K562 (cell line): ENCODE measurements around the gene MOB3B. TPM values are rescaled to one million over a fixed set of nuclear protein-coding genes. Genes with fewer than 3 reads are reported as not detected.

ENCODE experiments used
- ATAC-seq: fragments of 200-7000 bp; cut with Tn5 transposase; 3 replicates; pipeline ENCODE4 v1.9.1; 2020; ENCODE audit warnings: moderate library complexity
- BruUV-seq: library from RNA; stranded (reverse); fragments of 400-500 nt; replicated peaks from 2 replicates; lab custom pipeline; 2021; lab: Mats Ljungman, UMichigan
- CTCF ChIA-PET: fragments of 300-600 bp; formaldehyde crosslinking; extraction: SDS; loops from one replicate; lab custom pipeline; 2021; ENCODE audit warnings: low intra/inter-chr PET ratio; lab: Yijun Ruan, JAX
- POLR2A ChIA-PET: fragments of 300-600, 350-650 bp; sonication (Branson Sonifier 250); formaldehyde crosslinking; extraction: SDS; loops from one replicate; lab custom pipeline; 2021; ENCODE audit warnings: antibody characterized with exemption, inconsistent platforms; lab: Yijun Ruan, JAX
- DNase-seq, 4 experiments: peaks; one replicate each; pipeline versions ENCODE4 v3.0.0 to v3.0.0-alpha.2; 2011 to 2018; ENCODE audit warnings: low spot score in 3 of 4, mixed read lengths in 3 of 4; ENCODE audit errors: extremely low read depth in 1 of 4
- FAIRE-seq: peaks from 2 replicates; lab custom pipeline; 2011; peaks lifted over from hg19 to GRCh38; lab: Jason Lieb, UNC
- H2AFZ ChIP-seq: 2 replicates; pipeline ENCODE4 v1.6.0; 2011; ENCODE audit warnings: low read depth, low read length, control low read depth, inconsistent platforms
- H3K27ac ChIP-seq: fragments of 200-600 bp; 3 replicates; pipeline ENCODE4 v1.8.0; 2011; ENCODE audit warnings: low read depth, mild to moderate bottlenecking, control low read depth, inconsistent platforms, low read length, moderate library complexity, mixed read lengths; ENCODE audit errors: extremely low read depth
- H3K27me3 ChIP-seq, 2 experiments: fragments of 300-600 bp in 1 of 2; 2 replicates in 1 of 2; 3 replicates in 1 of 2; pipeline versions ENCODE4 v1.6.0 to v1.8.0; 2011; ENCODE audit warnings: inconsistent platforms in 2 of 2, low read length in 2 of 2, mild to moderate bottlenecking in 1 of 2, mixed read lengths in 1 of 2, moderate library complexity in 1 of 2; ENCODE audit not compliant: control insufficient read depth in 2 of 2, insufficient read depth in 2 of 2
- H3K36me3 ChIP-seq: fragments of 300-600 bp; 3 replicates; pipeline ENCODE4 v1.8.0; 2011; ENCODE audit warnings: mild to moderate bottlenecking, low read length, inconsistent platforms; ENCODE audit not compliant: control insufficient read depth, insufficient read depth
- H3K4me1 ChIP-seq, 2 experiments: fragments of 200-600 bp in 1 of 2; replicated peaks in 1 of 2; 2 replicates in 1 of 2; 3 replicates in 1 of 2; pipeline versions ENCODE4 v1.5.1 to v1.8.0; 2011; ENCODE audit warnings: inconsistent platforms in 2 of 2, low read length in 2 of 2, mild to moderate bottlenecking in 1 of 2, mixed read lengths in 1 of 2, moderate library complexity in 1 of 2; ENCODE audit not compliant: control insufficient read depth in 2 of 2, insufficient read depth in 2 of 2
- H3K4me2 ChIP-seq: 2 replicates; pipeline ENCODE4 v1.6.1; 2011; ENCODE audit warnings: low read length, control low read depth, inconsistent platforms, mixed read lengths; ENCODE audit not compliant: insufficient read depth
- H3K4me3 ChIP-seq: fragments of 200-600 bp; sonication (generic), shearing (Covaris generic); 2 replicates; pipeline ENCODE4 v1.5.1; 2016; ENCODE audit warnings: control low read depth, inconsistent platforms
- H3K79me2 ChIP-seq: fragments of 200-600 bp; 3 replicates; pipeline ENCODE4 v1.8.0; 2011; ENCODE audit warnings: low read length, inconsistent platforms; ENCODE audit not compliant: control insufficient read depth, insufficient read depth
- H3K9ac ChIP-seq, 2 experiments: 2 replicates each; pipeline versions ENCODE4 v1.6.0 to v1.6.1; 2011; ENCODE audit warnings: low read depth in 2 of 2, low read length in 2 of 2, control low read depth in 1 of 2, inconsistent platforms in 1 of 2, mild to moderate bottlenecking in 1 of 2, mixed read lengths in 1 of 2; ENCODE audit not compliant: insufficient read depth in 1 of 2
- H3K9me1 ChIP-seq: one replicate; pipeline ENCODE4 v1.6.0; 2011; ENCODE audit warnings: inconsistent platforms, mild to moderate bottlenecking, low read length, moderate library complexity; ENCODE audit not compliant: control insufficient read depth, insufficient read depth
- H3K9me3 ChIP-seq: replicated peaks from 2 replicates; pipeline ENCODE4 v1.5.1; 2011; ENCODE audit warnings: low read depth, low read length, inconsistent platforms; ENCODE audit not compliant: control insufficient read depth, insufficient read depth
- H4K20me1 ChIP-seq: replicated peaks from 2 replicates; pipeline ENCODE4 v1.6.1; 2011; ENCODE audit warnings: low read length, inconsistent platforms, mixed read lengths; ENCODE audit not compliant: control insufficient read depth, insufficient read depth
- HDAC8 ChIP-seq: fragments of 450-650 bp; IDR thresholded peaks from 2 replicates; pipeline ENCODE4 v1.6.1; 2016; ENCODE audit warnings: mild to moderate bottlenecking, missing genetic modification characterization, moderate library complexity, missing compliant biosample characterization
- NUFIP1 ChIP-seq: fragments of 450-650 bp; IDR thresholded peaks from 2 replicates; pipeline ENCODE4 v1.6.1; 2018; ENCODE audit not compliant: partially characterized antibody
- PTRF ChIP-seq: fragments of 450-650 bp; IDR thresholded peaks from 2 replicates; pipeline ENCODE4 v1.6.1; 2016; ENCODE audit warnings: mild to moderate bottlenecking, missing genetic modification characterization, missing compliant biosample characterization
- SRSF7 ChIP-seq: fragments of 200-400 bp; formaldehyde crosslinking; optimal IDR thresholded peaks from 2 replicates; pipeline ENCODE3; 2017; ENCODE audit warnings: mild to moderate bottlenecking, low read depth, low read length
- STAT5B ChIP-seq: fragments of 250-450 bp; sonication (Bioruptor Pico); IDR thresholded peaks from 2 replicates; pipeline ENCODE4 v1.8.0; 2021; ENCODE audit warnings: mild to moderate bottlenecking, inconsistent platforms
- TOE1 ChIP-seq, 2 experiments: fragments of 450-650 bp in 1 of 2; sonication (generic) in 1 of 2; formaldehyde crosslinking in 1 of 2; IDR thresholded peaks; 2 replicates each; pipeline versions ENCODE4 v1.7.1 to v1.8.0; 2016 to 2022; ENCODE audit warnings: borderline replicate concordance in 2 of 2, mild to moderate bottlenecking in 2 of 2, antibody characterized with exemption in 1 of 2, inconsistent platforms in 1 of 2, low read depth in 1 of 2, missing genetic modification reagents in 1 of 2, moderate library complexity in 1 of 2
- ZNF23 ChIP-seq: fragments of 250-450 bp; sonication (Bioruptor Pico); IDR thresholded peaks from 2 replicates; pipeline ENCODE4 v1.4.0; 2020; ENCODE audit warnings: mild to moderate bottlenecking
- ZNF77 ChIP-seq: fragments of 250-450 bp; sonication (Bioruptor Pico); IDR thresholded peaks from 2 replicates; pipeline ENCODE4 v1.5.0; 2020
- ZNF830 ChIP-seq: fragments of 250-450 bp; sonication (Bioruptor Pico); IDR thresholded peaks from 2 replicates; pipeline ENCODE4 v1.5.0; 2021; ENCODE audit warnings: mild to moderate bottlenecking
- WGBS: fragments of 100-300 bp; shearing (Covaris generic); methylation state at CpG from one replicate; pipeline ENCODE4 v1.1.6; 2016; ENCODE audit warnings: low coverage, mixed read lengths; ENCODE audit not compliant: insufficient coverage; ENCODE audit errors: missing lambda C conversion rate; 5-methylcytosine and 5-hydroxymethylcytosine counted together
- in situ Hi-C: fragments of 300-500 bp; cut with MboI; formaldehyde crosslinking; loops from 4 replicates; pipeline ENCODE4 v1.15.0; 2018; ENCODE audit warnings: inconsistent platforms, mixed read lengths
- intact Hi-C: fragments of 100-400 bp; cut with micrococcal nuclease; formaldehyde crosslinking; loops from 2 replicates; pipeline ENCODE4 v1.14.2; 2022
- polyA plus RNA-seq, 8 experiments: library from polyadenylated mRNA; depleted of rRNA in 4 of 8; stranded (reverse) in 5 of 8; unstranded in 3 of 8; fragments of >200 nt; fragmentation: Nextera tagmentation in 2 of 8; fragmentation: Illumina TruSeq in 1 of 8; extraction: Ambion mirVana in 2 of 8; extraction: Trizol in 1 of 8; gene quantifications; 2 replicates each; pipeline versions ENCODE4 v1.2.1 to v1.2.3, GENCODE V29; 2011 to 2014; ENCODE audit warnings: inconsistent platforms in 1 of 8, missing spikeins in 1 of 8
- total RNA-seq, 7 experiments: library from RNA; depleted of rRNA in 6 of 7; stranded (reverse); fragments of >200 nt in 6 of 7; fragmentation: Illumina TruSeq in 2 of 7; extraction: Trizol in 2 of 7; gene quantifications; 2 replicates each; pipeline versions ENCODE4 v1.2.1 to v1.2.3, GENCODE V29; 2011 to 2021; ENCODE audit warnings: low replicate concordance in 1 of 7
- TF ChIP-seq, protein P1 (sequence below): fragments of 250-450 bp; sonication (Bioruptor Pico); IDR thresholded peaks from 2 replicates; pipeline ENCODE4 v1.5.0; 2021; ENCODE audit warnings: mild to moderate bottlenecking, borderline replicate concordance
- TF ChIP-seq, protein P2 (sequence below): sonication (generic); formaldehyde crosslinking; IDR thresholded peaks from 2 replicates; pipeline ENCODE4 v1.8.1; 2023; ENCODE audit warnings: missing genetic modification reagents, mild to moderate bottlenecking, borderline replicate concordance

Gene MOB3B
- total and polyA plus RNA-seq, 9 of the 15 experiments (the other 6 are each of a cell fraction or from before 2014, with no cell fraction given), result 3.6 to 12.8 (median 7.2) TPM

DNA sequence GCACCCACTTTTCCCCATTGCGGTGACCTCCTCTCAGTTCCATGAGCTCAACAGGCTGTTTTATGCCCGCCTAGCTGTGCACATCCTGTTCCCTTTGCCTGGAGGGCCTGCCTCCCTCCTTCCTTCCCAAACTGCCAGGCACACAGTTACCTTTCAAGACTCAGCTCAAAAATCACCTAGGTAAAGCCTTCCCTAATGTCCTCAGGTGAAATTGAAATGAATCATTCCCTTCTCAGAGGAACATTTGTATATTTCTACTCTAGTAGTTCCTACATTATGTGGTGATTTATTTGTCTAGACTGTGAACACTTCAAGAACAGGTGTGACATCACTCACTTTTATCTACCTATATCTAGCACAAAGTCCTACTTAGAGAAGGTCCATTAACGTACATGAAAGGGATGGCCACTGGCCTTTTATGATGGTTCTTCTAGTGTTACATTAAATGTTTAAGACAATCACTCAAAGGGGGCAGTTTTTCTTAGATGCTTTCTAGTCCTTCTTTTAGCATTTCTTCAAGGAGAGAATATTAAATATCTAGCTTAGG, 129.2 kb downstream of the MOB3B start:
- Histone ChIP-seq H3K9me3 (no peaks in the 10 kb centered on the region), H3K9ac (no peak overlapping the region), H3K4me3 (no peak overlapping the region), H3K36me3 (no peaks in the 10 kb centered on the region), H3K79me2 (peaks cover 15% of the 10 kb centered on the region), H3K27me3 (no peaks in the 10 kb centered on the region), H4K20me1 (no peaks in the 10 kb centered on the region), H3K4me2 (no peak overlapping the region), H2AFZ (no peak overlapping the region), H3K27ac (no peak overlapping the region), H3K4me1 (no peaks in the 10 kb centered on the region; a peak in 1 of 5 replicates), H3K9me1 (no peaks in the 10 kb centered on the region)
- TF ChIP-seq STAT5B (no peak), PTRF (tag) (no peak), ZNF23 (CRISPR knock-in tag) (no peak), ZNF77 (CRISPR knock-in tag) (no peak), NUFIP1 (no peak), ZNF830 (CRISPR knock-in tag) (no peak), HDAC8 (tag) (no peak), SRSF7 (no peak), TOE1 (IDR thresholded peaks at IDR 0.05; ENCODE audit: borderline replicate concordance) (no peak), TOE1 (CRISPR knock-in tag; IDR thresholded peaks at IDR 0.05; ENCODE audit: borderline replicate concordance, low read depth) (no peak)
- TF ChIP-seq, protein P1, sequence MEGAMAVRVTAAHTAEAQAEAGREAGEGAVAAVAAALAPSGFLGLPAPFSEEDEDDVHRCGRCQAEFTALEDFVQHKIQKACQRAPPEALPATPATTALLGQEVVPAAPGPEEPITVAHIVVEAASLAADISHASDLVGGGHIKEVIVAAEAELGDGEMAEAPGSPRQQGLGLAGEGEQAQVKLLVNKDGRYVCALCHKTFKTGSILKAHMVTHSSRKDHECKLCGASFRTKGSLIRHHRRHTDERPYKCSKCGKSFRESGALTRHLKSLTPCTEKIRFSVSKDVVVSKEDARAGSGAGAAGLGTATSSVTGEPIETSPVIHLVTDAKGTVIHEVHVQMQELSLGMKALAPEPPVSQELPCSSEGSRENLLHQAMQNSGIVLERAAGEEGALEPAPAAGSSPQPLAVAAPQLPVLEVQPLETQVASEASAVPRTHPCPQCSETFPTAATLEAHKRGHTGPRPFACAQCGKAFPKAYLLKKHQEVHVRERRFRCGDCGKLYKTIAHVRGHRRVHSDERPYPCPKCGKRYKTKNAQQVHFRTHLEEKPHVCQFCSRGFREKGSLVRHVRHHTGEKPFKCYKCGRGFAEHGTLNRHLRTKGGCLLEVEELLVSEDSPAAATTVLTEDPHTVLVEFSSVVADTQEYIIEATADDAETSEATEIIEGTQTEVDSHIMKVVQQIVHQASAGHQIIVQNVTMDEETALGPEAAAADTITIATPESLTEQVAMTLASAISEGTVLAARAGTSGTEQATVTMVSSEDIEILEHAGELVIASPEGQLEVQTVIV (CRISPR knock-in tag), result no peak
- TF ChIP-seq, protein P2, sequence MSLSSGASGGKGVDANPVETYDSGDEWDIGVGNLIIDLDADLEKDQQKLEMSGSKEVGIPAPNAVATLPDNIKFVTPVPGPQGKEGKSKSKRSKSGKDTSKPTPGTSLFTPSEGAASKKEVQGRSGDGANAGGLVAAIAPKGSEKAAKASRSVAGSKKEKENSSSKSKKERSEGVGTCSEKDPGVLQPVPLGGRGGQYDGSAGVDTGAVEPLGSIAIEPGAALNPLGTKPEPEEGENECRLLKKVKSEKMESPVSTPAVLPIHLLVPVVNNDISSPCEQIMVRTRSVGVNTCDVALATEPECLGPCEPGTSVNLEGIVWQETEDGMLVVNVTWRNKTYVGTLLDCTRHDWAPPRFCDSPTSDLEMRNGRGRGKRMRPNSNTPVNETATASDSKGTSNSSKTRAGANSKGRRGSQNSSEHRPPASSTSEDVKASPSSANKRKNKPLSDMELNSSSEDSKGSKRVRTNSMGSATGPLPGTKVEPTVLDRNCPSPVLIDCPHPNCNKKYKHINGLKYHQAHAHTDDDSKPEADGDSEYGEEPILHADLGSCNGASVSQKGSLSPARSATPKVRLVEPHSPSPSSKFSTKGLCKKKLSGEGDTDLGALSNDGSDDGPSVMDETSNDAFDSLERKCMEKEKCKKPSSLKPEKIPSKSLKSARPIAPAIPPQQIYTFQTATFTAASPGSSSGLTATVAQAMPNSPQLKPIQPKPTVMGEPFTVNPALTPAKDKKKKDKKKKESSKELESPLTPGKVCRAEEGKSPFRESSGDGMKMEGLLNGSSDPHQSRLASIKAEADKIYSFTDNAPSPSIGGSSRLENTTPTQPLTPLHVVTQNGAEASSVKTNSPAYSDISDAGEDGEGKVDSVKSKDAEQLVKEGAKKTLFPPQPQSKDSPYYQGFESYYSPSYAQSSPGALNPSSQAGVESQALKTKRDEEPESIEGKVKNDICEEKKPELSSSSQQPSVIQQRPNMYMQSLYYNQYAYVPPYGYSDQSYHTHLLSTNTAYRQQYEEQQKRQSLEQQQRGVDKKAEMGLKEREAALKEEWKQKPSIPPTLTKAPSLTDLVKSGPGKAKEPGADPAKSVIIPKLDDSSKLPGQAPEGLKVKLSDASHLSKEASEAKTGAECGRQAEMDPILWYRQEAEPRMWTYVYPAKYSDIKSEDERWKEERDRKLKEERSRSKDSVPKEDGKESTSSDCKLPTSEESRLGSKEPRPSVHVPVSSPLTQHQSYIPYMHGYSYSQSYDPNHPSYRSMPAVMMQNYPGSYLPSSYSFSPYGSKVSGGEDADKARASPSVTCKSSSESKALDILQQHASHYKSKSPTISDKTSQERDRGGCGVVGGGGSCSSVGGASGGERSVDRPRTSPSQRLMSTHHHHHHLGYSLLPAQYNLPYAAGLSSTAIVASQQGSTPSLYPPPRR (CRISPR knock-in tag), result no peak
- intact Hi-C loops, result no loop called here
- BruUV-seq, result no TSS peak
- DNase-seq (no peak), ATAC-seq (no peak), FAIRE-seq (no peak)
- 100% methylated on average over 1 of the region's 3 CpGs for WGBS
- in situ Hi-C loops, result no loop called here
- POLR2A ChIA-PET, result interaction anchor here (0.6 kb wide), 1 partner anchor 283 kb away, joined by 3 read pairs; no protein-coding TSS in a partner anchor
- CTCF ChIA-PET, result no interaction called here
